Tibial artery (tissue), 4 donors: ENCODE measurements around the gene ZNF407.

ENCODE experiments used
- DNase-seq, 2 donors: peaks; one replicate each; pipeline ENCODE4 v3.0.0-alpha.2; 2019
- H3K27ac ChIP-seq, 2 donors: fragments of 200-600 bp; sonication (generic) in 1 of 2; 1 replicate in 1 of 2; 2 replicates in 1 of 2; pipeline ENCODE4 v1.5.1; 2018 to 2019; ENCODE audit warnings: mild to moderate bottlenecking in 1 of 2
- H3K27me3 ChIP-seq, 2 donors: fragments of 200-600 bp; sonication (generic) in 1 of 2; one replicate each; pipeline versions ENCODE4 v1.5.1 to v1.6.0; 2016 to 2019
- H3K36me3 ChIP-seq, 3 donors: fragments of 200-600 bp; sonication (generic) in 2 of 3; one replicate each; pipeline ENCODE4 v1.5.1; 2016 to 2019; ENCODE audit warnings: mild to moderate bottlenecking in 2 of 3
- H3K4me1 ChIP-seq, 4 donors: fragments of 200-600 bp; sonication (generic) in 2 of 4; 1 replicate in 3 of 4; 2 replicates in 1 of 4; pipeline ENCODE4 v1.5.1; 2016 to 2019
- H3K4me3 ChIP-seq, 2 donors: fragments of 200-600 bp; sonication (generic) in 1 of 2; 1 replicate in 1 of 2; 2 replicates in 1 of 2; pipeline ENCODE4 v1.5.1; 2018 to 2019; ENCODE audit warnings: mild to moderate bottlenecking in 2 of 2
- H3K9me3 ChIP-seq, 3 donors: fragments of 200-600 bp; sonication (generic) in 1 of 3; one replicate each; pipeline ENCODE4 v1.5.1; 2016 to 2019
- intact Hi-C: fragments of 100-400 bp; cut with DNase I; formaldehyde crosslinking; loops from one replicate; pipeline ENCODE4 v1.15.0; 2023; ENCODE audit warnings: low total_unique reads
- TF ChIP-seq, protein P1 (sequence below), 2 experiments: fragments of 200-600 bp in 1 of 2; fragments of 450-650 bp in 1 of 2; IDR thresholded peaks; one replicate each; pipeline ENCODE4 v1.5.1; 2017 to 2019; ENCODE audit warnings: antibody characterized with exemption in 2 of 2, mild to moderate bottlenecking in 1 of 2, moderate library complexity in 1 of 2

Gene ZNF407

DNA sequence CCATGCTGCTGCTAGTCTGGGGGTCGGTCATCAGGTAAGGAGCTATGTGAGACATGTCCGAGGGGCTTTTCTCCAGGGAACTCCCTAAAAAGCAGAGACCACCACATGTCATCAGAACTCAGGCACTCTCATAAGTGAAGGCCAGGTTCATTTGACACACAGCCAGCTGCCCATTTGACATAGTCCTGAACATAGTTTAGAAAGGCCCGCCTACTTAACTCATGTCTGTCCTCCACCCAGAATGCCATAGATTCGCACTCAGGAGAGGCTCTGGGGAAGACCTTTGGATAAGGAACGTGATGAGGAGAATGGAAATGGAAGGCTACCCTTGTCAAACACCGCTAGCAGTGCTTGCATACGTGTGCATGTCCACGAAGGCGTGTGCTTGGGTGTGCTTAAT, 454.1 kb downstream of the ZNF407 start:
- no peaks in the 10 kb centered on the region for H3K27me3 ChIP-seq
- no peak for DNase-seq
- H3K36me3 ChIP-seq, result no peaks in the 10 kb centered on the region
- H3K9me3 ChIP-seq, result no peaks in the 10 kb centered on the region
- H3K4me1 ChIP-seq, result no peaks in the 10 kb centered on the region
- TF ChIP-seq, protein P1, sequence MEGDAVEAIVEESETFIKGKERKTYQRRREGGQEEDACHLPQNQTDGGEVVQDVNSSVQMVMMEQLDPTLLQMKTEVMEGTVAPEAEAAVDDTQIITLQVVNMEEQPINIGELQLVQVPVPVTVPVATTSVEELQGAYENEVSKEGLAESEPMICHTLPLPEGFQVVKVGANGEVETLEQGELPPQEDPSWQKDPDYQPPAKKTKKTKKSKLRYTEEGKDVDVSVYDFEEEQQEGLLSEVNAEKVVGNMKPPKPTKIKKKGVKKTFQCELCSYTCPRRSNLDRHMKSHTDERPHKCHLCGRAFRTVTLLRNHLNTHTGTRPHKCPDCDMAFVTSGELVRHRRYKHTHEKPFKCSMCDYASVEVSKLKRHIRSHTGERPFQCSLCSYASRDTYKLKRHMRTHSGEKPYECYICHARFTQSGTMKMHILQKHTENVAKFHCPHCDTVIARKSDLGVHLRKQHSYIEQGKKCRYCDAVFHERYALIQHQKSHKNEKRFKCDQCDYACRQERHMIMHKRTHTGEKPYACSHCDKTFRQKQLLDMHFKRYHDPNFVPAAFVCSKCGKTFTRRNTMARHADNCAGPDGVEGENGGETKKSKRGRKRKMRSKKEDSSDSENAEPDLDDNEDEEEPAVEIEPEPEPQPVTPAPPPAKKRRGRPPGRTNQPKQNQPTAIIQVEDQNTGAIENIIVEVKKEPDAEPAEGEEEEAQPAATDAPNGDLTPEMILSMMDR (IDR thresholded peaks at IDR 0.05), result no peak
- no peak overlapping the region for H3K27ac ChIP-seq
- intact Hi-C loops, result no loop called here
- H3K4me3 ChIP-seq, result no peak overlapping the region

DNA sequence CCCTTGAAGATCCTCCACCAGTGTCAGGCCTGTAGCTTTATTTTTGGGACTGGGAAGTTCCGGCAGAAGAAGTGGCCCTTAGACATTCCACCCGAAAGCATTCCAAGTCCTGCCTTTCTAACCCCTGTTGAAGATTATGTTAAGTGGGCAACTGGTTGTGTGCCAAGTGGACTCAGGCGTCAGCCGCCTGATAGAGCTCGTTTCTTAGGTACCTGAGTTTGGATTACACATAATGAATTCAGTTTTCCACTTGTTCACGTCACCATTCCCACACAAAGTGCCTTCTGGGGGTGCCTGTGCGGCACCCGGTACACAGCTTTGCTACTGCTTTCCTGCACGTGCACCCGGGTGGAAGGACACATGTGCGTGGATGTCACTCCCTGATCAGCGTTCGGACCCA, 454.8 kb downstream of the ZNF407 start:
- no peaks in the 10 kb centered on the region for H3K4me1 ChIP-seq
- no peak overlapping the region for H3K27ac ChIP-seq
- H3K4me3 ChIP-seq, result no peak overlapping the region
- intact Hi-C loops, result no loop called here
- no peak for DNase-seq
- no peaks in the 10 kb centered on the region for H3K9me3 ChIP-seq
- no peaks in the 10 kb centered on the region for H3K36me3 ChIP-seq
- TF ChIP-seq, protein P1 (IDR thresholded peaks at IDR 0.05), result no peak
- H3K27me3 ChIP-seq, result no peaks in the 10 kb centered on the region

DNA sequence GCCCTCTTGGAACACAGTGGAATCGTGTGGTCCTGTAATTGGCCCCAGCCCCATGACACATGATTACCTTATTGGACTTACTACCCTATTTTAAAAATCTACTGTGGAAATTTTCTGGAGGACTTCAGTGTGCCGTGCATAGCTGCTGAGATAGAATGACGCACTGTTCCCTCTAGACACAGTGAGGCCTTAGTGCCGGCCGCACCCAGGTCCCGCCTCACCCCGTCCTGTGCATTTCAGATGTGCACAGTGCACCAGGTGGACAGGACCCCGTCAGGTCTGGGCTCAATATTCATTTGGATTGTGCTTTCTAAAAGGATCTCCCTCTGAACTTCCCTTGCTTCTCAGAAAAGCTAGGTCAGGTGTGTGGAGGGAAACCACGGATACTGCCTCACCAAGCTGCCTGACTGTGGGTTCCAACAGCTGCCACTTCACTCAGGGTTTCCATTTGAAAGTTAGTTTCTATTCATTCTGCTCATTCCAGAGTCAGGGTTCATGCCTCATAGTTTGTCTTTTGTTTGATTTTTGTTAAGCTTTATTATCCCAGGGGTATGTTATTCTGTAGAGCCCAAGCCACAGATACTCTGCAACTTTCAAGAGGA, 455.5 kb downstream of the ZNF407 start:
- TF ChIP-seq, protein P1 (IDR thresholded peaks at IDR 0.05), result no peak
- intact Hi-C loops, result no loop called here
- Histone ChIP-seq H3K4me3 (no peak overlapping the region), H3K4me1 (no peaks in the 10 kb centered on the region), H3K27ac (no peak overlapping the region), H3K27me3 (no peaks in the 10 kb centered on the region), H3K9me3 (no peaks in the 10 kb centered on the region), H3K36me3 (no peaks in the 10 kb centered on the region)
- no peak for DNase-seq

DNA sequence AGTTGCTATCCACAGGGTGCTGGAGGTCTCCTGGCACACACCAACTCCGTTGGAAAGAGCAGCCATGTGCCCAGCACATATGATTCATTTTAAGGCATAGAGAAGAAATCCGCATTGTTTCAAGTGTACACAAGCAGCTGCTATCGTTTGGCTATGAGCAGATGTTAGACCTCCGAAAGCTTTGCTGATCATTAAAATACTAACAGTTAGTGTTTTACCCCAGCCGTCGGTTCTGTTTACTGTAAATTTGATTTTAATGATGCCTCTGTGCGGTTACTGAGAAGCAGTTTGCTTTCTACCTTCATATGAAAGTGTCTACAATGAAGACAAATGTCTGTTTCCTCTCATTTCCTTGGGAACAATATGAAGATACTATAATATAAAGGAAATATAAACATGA, 456.4 kb downstream of the ZNF407 start:
- TF ChIP-seq, protein P1 (IDR thresholded peaks at IDR 0.05), result no peak
- Histone ChIP-seq H3K9me3 (no peaks in the 10 kb centered on the region), H3K4me1 (no peaks in the 10 kb centered on the region), H3K27ac (no peak overlapping the region), H3K36me3 (no peaks in the 10 kb centered on the region), H3K27me3 (no peaks in the 10 kb centered on the region), H3K4me3 (no peak overlapping the region)
- intact Hi-C loops, result no loop called here
- DNase-seq, result no peak

DNA sequence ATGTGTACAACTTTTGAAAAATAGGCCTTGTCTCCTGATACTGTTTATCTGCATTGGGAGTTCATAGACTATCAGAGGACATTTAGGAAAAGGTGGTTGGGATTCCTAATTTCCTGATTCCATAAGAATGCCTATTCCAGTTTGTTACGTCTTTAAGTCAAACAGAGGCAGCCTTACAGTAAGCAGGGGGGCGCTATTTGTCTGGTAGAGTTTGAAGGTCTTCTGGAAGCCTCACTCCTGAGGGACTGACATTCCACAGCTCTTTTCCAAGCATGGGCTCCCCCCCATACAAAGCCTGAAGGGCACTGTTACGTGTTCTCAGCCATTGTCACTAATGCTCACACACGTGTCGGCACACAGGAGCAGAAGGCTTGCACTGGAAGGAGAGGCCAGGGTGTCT, 456.9 kb downstream of the ZNF407 start:
- intact Hi-C loops, result no loop called here
- DNase-seq, result no peak
- no peaks in the 10 kb centered on the region for H3K27me3 ChIP-seq
- H3K9me3 ChIP-seq, result no peaks in the 10 kb centered on the region
- H3K36me3 ChIP-seq, result no peaks in the 10 kb centered on the region
- H3K4me1 ChIP-seq, result no peaks in the 10 kb centered on the region
- TF ChIP-seq, protein P1 (IDR thresholded peaks at IDR 0.05), result no peak
- no peak overlapping the region for H3K27ac ChIP-seq
- no peak overlapping the region for H3K4me3 ChIP-seq
